Pancreas (tissue), 10 donors: ENCODE data around the gene RGS9BP. TPM values are rescaled to one million over a fixed set of nuclear protein-coding genes. Genes with fewer than 3 reads are reported as not detected.

Experiments used
- ATAC-seq, 4 donors: fragments of 200-7000 bp; cut with Tn5 transposase; one replicate each; pipeline versions ENCODE4 v1.8.0 to v1.9.1; 2020; ENCODE audit warnings: mild to moderate bottlenecking in 4 of 4, moderate library complexity in 4 of 4
- DNase-seq, 6 donors: peaks; one replicate each; pipeline ENCODE4 v3.0.0-alpha.2; 2020
- FAIRE-seq: peaks from 2 replicates; lab custom pipeline; 2012; peaks lifted over from hg19 to GRCh38; lab: Jason Lieb, UNC
- H3K27ac ChIP-seq, 4 donors: fragments of 200-600 bp; sonication (generic); 1 replicate in 3 of 4; 2 replicates in 1 of 4; pipeline versions ENCODE4 v1.5.0 to v1.8.0; 2020
- H3K27me3 ChIP-seq, 4 donors: fragments of 200-600 bp; one replicate each; pipeline ENCODE4 v1.8.0; 2021
- H3K36me3 ChIP-seq, 3 donors: fragments of 200-600 bp; sonication (generic) in 1 of 3; one replicate each; pipeline versions ENCODE4 v1.5.0 to v1.8.0; 2020 to 2021
- H3K4me1 ChIP-seq, 3 donors: fragments of 200-600 bp; one replicate each; pipeline ENCODE4 v1.8.0; 2021
- H3K4me3 ChIP-seq, 4 donors: fragments of 200-600 bp; sonication (generic) in 2 of 4; one replicate each; pipeline versions ENCODE4 v1.5.0 to v1.8.0; 2020 to 2021
- H3K9me3 ChIP-seq, 4 donors: fragments of 200-600 bp; one replicate each; pipeline ENCODE4 v1.8.0; 2021
- WGBS, 2 donors: extraction: QIAGEN DNeasy Blood & Tissue Kit; methylation state at CpG; one replicate each; pipeline ENCODE4 v1.1.7; 2013; 5-methylcytosine and 5-hydroxymethylcytosine counted together
- intact Hi-C, 3 donors: fragments of 100-400 bp; cut with DNase I; formaldehyde crosslinking; loops; one replicate each; pipeline versions ENCODE4 v1.11.1 to v1.14.2; 2022
- polyA plus RNA-seq, 2 donors: library from polyadenylated mRNA; stranded (reverse); fragments of 200-250 nt; gene quantifications; one replicate each; pipeline ENCODE4 v1.2.3, GENCODE V29; 2013
- total RNA-seq, 6 donors: library from RNA; stranded (reverse); fragmentation: NEBNext Ultra II Directional in 4 of 6; extraction: Animal tissue kit (Norgen Biotek cat#: 25700) in 4 of 6; gene quantifications; one replicate each; pipeline versions ENCODE4 v1.2.1 to v1.2.4, GENCODE V29; 2021 to 2023
- TF ChIP-seq, protein P1 (sequence below), 4 donors: fragments of 200-600 bp; sonication (generic) in 3 of 4; IDR thresholded peaks; one replicate each; pipeline versions ENCODE4 v1.5.0 to v1.8.0; 2021; ENCODE audit warnings: antibody characterized with exemption in 4 of 4
- donor health status: healthy with polysubstance abuse.
- donor health status: DM: no; HTN: no; CAD: no; lungs with moderate emphysema.
- donor health status: DM: no; HTN: no; CAD: no.
- donor health status: control.
- donor health status: control.
- donor health status: Bipolar disorder and iron deficiency.
- donor health status: DM: yes; HTN: yes; CAD: no.
- donor health status: DM: no; HTN: no; CAD: no.
- donor health status: DM: no; HTN: no; CAD: no.
- donor health status: DM: yes; HTN: yes; CAD: no.

Gene RGS9BP
- total and polyA plus RNA-seq, 8 donors: 0.02 to 0.25 (median 0.16) TPM; not detected in 3

DNA sequence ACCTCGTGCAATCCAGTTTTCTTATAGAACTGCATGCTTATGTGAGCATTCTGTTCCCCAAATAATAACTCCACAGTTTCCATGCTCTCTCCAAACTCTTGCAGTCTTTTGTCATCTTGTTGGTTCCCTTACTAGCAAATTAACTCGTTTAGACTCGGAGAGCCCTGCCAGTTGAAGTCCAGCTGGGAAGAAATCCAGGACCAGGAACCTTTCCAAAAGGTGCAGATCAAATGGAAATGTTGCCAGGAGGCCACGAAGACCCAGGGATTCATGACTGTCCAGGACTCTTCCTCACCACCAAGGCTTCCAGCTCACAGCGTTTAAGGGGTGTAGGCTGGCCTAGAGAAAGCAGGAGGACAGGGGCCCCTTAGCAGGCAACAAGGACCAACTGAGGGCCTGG is 41.8 kb downstream of the RGS9BP start:
- DNase-seq (no peak), ATAC-seq (no peak), FAIRE-seq (no peak)
- H3K4me3 ChIP-seq: no peak overlapping the region
- TF ChIP-seq, protein P1, sequence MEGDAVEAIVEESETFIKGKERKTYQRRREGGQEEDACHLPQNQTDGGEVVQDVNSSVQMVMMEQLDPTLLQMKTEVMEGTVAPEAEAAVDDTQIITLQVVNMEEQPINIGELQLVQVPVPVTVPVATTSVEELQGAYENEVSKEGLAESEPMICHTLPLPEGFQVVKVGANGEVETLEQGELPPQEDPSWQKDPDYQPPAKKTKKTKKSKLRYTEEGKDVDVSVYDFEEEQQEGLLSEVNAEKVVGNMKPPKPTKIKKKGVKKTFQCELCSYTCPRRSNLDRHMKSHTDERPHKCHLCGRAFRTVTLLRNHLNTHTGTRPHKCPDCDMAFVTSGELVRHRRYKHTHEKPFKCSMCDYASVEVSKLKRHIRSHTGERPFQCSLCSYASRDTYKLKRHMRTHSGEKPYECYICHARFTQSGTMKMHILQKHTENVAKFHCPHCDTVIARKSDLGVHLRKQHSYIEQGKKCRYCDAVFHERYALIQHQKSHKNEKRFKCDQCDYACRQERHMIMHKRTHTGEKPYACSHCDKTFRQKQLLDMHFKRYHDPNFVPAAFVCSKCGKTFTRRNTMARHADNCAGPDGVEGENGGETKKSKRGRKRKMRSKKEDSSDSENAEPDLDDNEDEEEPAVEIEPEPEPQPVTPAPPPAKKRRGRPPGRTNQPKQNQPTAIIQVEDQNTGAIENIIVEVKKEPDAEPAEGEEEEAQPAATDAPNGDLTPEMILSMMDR (IDR thresholded peaks at IDR 0.05): no peak
- intact Hi-C loops: no loop called here
- WGBS, 2 donors: 46 to 50% methylated on average over 5 of the region's 5 CpGs
- H3K36me3 ChIP-seq: peaks cover 0 to 5% (median 0%) of the 10 kb centered on the region in 3 donors
- no peaks in the 10 kb centered on the region for H3K9me3 ChIP-seq
- H3K27me3 ChIP-seq: no peaks in the 10 kb centered on the region
- no peak overlapping the region for H3K27ac ChIP-seq
- H3K4me1 ChIP-seq: no peaks in the 10 kb centered on the region

DNA sequence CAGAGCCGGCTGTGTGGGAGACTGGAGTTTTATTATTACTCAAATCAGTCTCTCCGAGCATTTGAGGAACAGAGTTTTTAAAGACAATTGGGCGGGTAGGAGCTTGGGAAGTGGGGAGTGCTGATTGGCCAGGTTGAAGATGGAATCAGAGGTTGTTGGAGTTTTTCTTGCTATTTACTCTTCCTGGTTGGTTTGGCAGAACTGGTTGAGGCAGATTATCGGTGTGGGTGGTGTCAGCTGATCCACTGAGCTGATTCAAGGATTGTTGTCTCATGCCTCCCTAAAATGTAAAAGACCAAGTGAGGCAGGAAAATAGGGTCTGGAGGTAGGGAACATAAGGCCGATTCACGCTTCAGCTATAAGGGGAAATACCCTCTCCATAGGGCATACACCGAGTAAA is 42.6 kb downstream of the RGS9BP start:
- intact Hi-C loops: no loop called here
- Histone ChIP-seq H3K9me3 (no peaks in the 10 kb centered on the region), H3K36me3 (no peaks in the 10 kb centered on the region), H3K27ac (no peak overlapping the region), H3K27me3 (no peaks in the 10 kb centered on the region), H3K4me3 (no peak overlapping the region), H3K4me1 (no peaks in the 10 kb centered on the region)
- 84 to 85% methylated on average over 7 of the region's 7 CpGs for WGBS, 2 donors
- DNase-seq (no peak), ATAC-seq (no peak), FAIRE-seq (no peak)
- TF ChIP-seq, protein P1 (IDR thresholded peaks at IDR 0.05): no peak

DNA sequence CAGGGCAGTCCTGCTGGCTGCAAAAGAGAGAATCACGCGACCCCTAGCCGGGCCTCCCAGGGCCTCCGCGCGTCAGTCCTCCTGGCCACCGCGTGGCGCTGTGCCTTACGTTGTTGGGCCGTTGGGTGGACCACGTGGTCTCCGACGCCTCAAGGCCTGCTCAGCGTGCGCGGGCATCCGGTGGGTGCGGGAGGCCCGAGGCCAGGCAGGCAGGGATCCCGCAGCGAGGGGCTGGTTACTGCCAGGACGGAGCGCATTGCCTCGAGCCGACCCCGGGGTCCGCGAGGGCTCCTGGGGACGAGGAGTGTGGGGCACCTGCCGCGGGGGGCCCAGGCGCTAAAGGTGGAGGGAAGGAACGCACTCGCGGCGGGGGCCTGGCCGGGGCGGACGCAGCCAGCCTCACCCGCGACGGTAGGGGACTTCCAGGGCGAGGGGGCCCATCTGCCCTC is 44.0 kb downstream of the RGS9BP start, which contains the start of gene TDRD12:
TSS of gene TDRD12 (plus strand) at position 157 of the 449 bp plus-strand sequence. CDS start 306 bp downstream, outside the sequence.
- Histone ChIP-seq H3K36me3 (no peaks in the 10 kb centered on the region), H3K27me3 (no peaks in the 10 kb centered on the region), H3K27ac (no peak within 1 kb of the TSS), H3K4me3 (no peak within 1 kb of the TSS), H3K4me1 (no peaks in the 10 kb centered on the region), H3K9me3 (no peaks in the 10 kb centered on the region)
- WGBS, 2 donors: 83 to 90% methylated on average over 33 to 44 of the region's 44 CpGs
- intact Hi-C loops: no loop called here
- ATAC-seq (peak in 1 of 4 donors; percentile 41), FAIRE-seq (no peak), DNase-seq (peak in 2 of 6 donors; percentile 26 to 61)
- TF ChIP-seq, protein P1 (IDR thresholded peaks at IDR 0.05): no peak

DNA sequence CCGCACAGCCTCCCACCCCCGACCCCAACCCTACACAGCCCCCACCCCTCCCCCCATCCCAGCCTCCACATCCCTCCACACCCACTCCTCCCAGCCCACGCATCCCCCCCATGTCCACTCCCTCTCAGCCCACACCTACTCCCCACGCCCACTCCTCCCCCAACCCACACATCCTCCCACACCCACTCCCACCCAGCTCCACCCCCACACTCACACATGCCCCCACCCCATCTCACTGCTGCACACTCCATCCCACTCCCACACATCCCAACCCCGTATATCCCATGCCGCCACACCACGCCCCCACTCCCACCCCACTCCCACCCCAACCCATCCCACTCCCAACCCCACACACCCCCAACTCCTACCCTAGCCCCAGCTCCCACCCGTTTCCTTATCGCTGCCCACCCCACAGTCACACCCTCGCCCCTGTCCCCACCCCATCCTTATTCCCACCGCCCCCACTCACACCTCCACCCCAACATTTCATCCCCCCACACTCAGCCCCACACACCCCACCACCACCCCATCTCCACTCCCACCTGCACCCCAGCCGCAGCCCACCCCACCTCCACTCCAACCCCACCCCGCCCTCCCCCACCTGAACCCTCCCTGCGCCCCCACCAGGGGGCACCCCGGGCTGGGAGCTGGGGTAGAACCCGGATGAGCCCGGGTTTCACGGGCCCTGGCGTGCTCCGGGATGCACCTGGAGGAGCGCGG is 44.7 kb downstream of the RGS9BP start:
- ATAC-seq (no peak), FAIRE-seq (no peak), DNase-seq (no peak)
- H3K4me3 ChIP-seq: no peak overlapping the region
- WGBS, 2 donors: 93 to 94% methylated on average over 18 to 22 of the region's 22 CpGs
- no peaks in the 10 kb centered on the region for H3K4me1 ChIP-seq
- H3K36me3 ChIP-seq: no peaks in the 10 kb centered on the region
- no peak overlapping the region for H3K27ac ChIP-seq
- H3K27me3 ChIP-seq: no peaks in the 10 kb centered on the region
- TF ChIP-seq, protein P1 (IDR thresholded peaks at IDR 0.05): no peak
- intact Hi-C loops: no loop called here
- H3K9me3 ChIP-seq: no peaks in the 10 kb centered on the region

DNA sequence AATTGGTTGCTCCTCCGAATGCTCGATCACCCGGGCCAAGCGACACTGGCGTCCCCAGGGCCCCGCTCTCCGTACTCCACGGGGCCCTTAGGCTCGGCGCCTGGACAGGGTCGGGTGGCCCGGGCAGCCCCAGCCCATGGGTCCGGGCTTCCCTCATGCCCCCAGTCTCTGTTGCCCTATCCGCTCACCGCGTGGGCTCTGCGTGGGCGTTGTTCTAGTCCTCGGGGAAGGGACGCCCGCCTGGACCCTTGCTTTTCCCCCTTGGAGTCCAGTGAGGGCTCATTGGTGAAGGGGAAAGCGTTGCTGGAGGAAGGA is 45.2 kb downstream of the RGS9BP start:
- H3K9me3 ChIP-seq: no peaks in the 10 kb centered on the region
- H3K27ac ChIP-seq: no peak overlapping the region
- no peaks in the 10 kb centered on the region for H3K27me3 ChIP-seq
- FAIRE-seq (no peak), ATAC-seq (no peak), DNase-seq (peak in 1 of 6 donors; percentile 66)
- no peak overlapping the region for H3K4me3 ChIP-seq
- intact Hi-C loops: no loop called here
- WGBS, 2 donors: 97% methylated on average over 22 of the region's 22 CpGs
- no peaks in the 10 kb centered on the region for H3K36me3 ChIP-seq
- no peaks in the 10 kb centered on the region for H3K4me1 ChIP-seq
- TF ChIP-seq, protein P1 (IDR thresholded peaks at IDR 0.05): no peak
